NCI-H2171 (cell line): ENCODE results near the gene TRIOBP.

Source experiments
- DNase-seq: peaks from one replicate; lab custom pipeline; 2025; lab: John Stamatoyannopoulos, UW

The TRIOBP gene

GRCh38 chr22:37804881-37805809, 108.3 kb downstream of the TRIOBP start:
- peak; percentile 86 for DNase-seq

- no peak for DNase-seq
Observed at GRCh38 chr22:37805810-37806277, 109.0 kb downstream of the TRIOBP start.

- DNase-seq: no peak
Observed at GRCh38 chr22:37806409-37807333, 109.8 kb downstream of the TRIOBP start.

- peak; percentile 98 for DNase-seq
Observed at GRCh38 chr22:37807410-37808293, 110.8 kb downstream of the TRIOBP start, which contains the start of gene GCAT. TSS of gene GCAT (plus strand) at chr22:37807934. CDS start at chr22:37807968, 34 bp downstream.

- DNase-seq: no peak
Observed at GRCh38 chr22:37808294-37808657, 111.4 kb downstream of the TRIOBP start.

- no peak for DNase-seq
Observed at GRCh38 chr22:37809672-37810333, 113.0 kb downstream of the TRIOBP start.

- no peak for DNase-seq
Observed at GRCh38 chr22:37811867-37812266, 115.0 kb downstream of the TRIOBP start.

GRCh38 chr22:37812869-37813678, 116.2 kb downstream of the TRIOBP start:
- no peak for DNase-seq

- no peak for DNase-seq
Observed at GRCh38 chr22:37815593-37815992, 118.7 kb downstream of the TRIOBP start.

GRCh38 chr22:37816543-37817180, 119.8 kb downstream of the TRIOBP start:
- no peak for DNase-seq

GRCh38 chr22:37817705-37818408, 121.0 kb downstream of the TRIOBP start:
- DNase-seq: peak; percentile 63

GRCh38 chr22:37818409-37819104, 121.7 kb downstream of the TRIOBP start:
- peak; percentile 43 for DNase-seq

GRCh38 chr22:37819105-37819433, 122.2 kb downstream of the TRIOBP start:
- no peak for DNase-seq

- DNase-seq: no peak
Observed at GRCh38 chr22:37820350-37820749, 123.5 kb downstream of the TRIOBP start.

- DNase-seq: no peak
Observed at GRCh38 chr22:37822079-37822833, 125.4 kb downstream of the TRIOBP start.

- no peak for DNase-seq
Observed at GRCh38 chr22:37823134-37823985, 126.5 kb downstream of the TRIOBP start, which contains the start of gene GALR3. TSS of gene GALR3 (plus strand) at chr22:37823382. CDS start at chr22:37823407, 25 bp downstream.
